Esophagus squamous epithelium (tissue), 5 donors: Measurements from ENCODE around the gene MICAL3. TPM values are rescaled to one million over a fixed set of nuclear protein-coding genes. Genes with fewer than 3 reads are reported as not detected.

ENCODE experiments used
- DNase-seq: peaks from one replicate; lab custom pipeline; 2025; lab: John Stamatoyannopoulos, UW
- H3K27ac ChIP-seq, 4 donors: fragments of 200-600 bp; sonication (generic); one replicate each; pipeline ENCODE4 v1.5.1; 2016 to 2019; ENCODE audit warnings: mild to moderate bottlenecking in 1 of 4
- H3K27me3 ChIP-seq, 4 donors: fragments of 200-600 bp; sonication (generic); 1 replicate in 3 of 4; 2 replicates in 1 of 4; pipeline versions ENCODE4 v1.5.1 to v1.6.0; 2017 to 2021; ENCODE audit warnings: antibody characterized with exemption in 1 of 4
- H3K36me3 ChIP-seq, 3 donors: fragments of 200-600 bp; sonication (generic); one replicate each; pipeline ENCODE4 v1.5.1; 2016 to 2019
- H3K4me1 ChIP-seq, 3 donors: fragments of 200-600 bp; sonication (generic); one replicate each; pipeline ENCODE4 v1.5.1; 2017 to 2019
- H3K4me3 ChIP-seq, 4 donors: fragments of 200-600 bp; sonication (generic); 1 replicate in 3 of 4; 2 replicates in 1 of 4; pipeline ENCODE4 v1.5.1; 2016 to 2019; ENCODE audit warnings: mild to moderate bottlenecking in 2 of 4, moderate library complexity in 1 of 4
- H3K9me3 ChIP-seq, 3 donors: fragments of 200-600 bp; sonication (generic); one replicate each; pipeline ENCODE4 v1.5.1; 2016 to 2019
- CTCF ChIP-seq, 6 experiments: fragments of 450-650 bp in 4 of 6; fragments of 200-600 bp in 2 of 6; sonication (generic) in 2 of 6; IDR thresholded peaks; one replicate each; pipeline ENCODE4 v1.5.1; 2016 to 2019; ENCODE audit warnings: antibody characterized with exemption in 6 of 6, mild to moderate bottlenecking in 4 of 6, moderate library complexity in 4 of 6
- POLR2A ChIP-seq, 4 donors: fragments of 450-650 bp; IDR thresholded peaks; one replicate each; pipeline ENCODE4 v1.6.1; 2017; ENCODE audit warnings: antibody characterized with exemption in 4 of 4, mild to moderate bottlenecking in 4 of 4, moderate library complexity in 3 of 4
- WGBS, 2 donors: methylation state at CpG; one replicate each; pipeline ENCODE4 v1.1.5; 2018; 5-methylcytosine and 5-hydroxymethylcytosine counted together
- intact Hi-C: fragments of 100-400 bp; cut with DNase I; formaldehyde crosslinking; loops from one replicate; pipeline ENCODE4 v1.15.0; 2022
- total RNA-seq, 4 donors: library from RNA; depleted of rRNA; stranded (reverse); fragments of >200 nt; gene quantifications; one replicate each; pipeline ENCODE4 v1.1.0, GENCODE V29; 2016
- donor health status: DM: yes; HTN: yes; CAD: no.

Gene MICAL3
- total RNA-seq, 4 donors from 2014 or later = 11.2 to 30.9 (median 15.9) TPM

DNA sequence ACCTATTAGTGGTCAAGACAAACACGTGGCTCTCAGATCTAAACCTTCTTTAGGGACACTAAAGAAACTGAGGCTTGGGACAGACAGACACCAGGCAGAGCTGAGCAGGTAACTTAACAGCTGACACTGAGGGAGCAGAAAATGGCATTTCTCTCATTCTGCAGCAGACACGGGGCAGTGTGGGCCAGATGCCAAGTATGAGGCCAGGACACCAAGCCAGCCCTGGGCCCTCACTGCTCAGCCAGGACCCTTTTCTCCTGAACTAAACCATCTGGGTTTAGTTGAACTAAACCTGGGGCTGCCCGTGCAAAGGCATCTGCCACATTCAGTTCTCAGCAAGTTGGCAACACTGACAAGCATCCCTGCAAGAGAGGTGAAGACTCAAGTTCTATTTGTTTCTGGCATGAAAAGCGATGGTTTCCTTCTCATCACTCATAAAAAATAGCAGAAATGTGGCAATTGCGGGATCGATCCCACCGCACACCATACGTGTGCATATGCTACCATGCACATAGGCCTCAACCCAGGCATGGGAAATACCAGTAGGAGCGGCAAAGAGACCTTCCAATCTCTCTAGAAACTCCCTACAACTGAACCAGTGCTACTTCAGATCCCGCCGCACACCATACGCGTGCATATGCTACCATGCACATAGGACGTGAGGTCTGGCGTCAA is 150.0 kb downstream of the MICAL3 start:
- Histone ChIP-seq H3K4me1 (peaks cover 0 to 21% (median 6%) of the 10 kb centered on the region in 3 donors), H3K36me3 (peaks cover 6 to 84% (median 12%) of the 10 kb centered on the region in 3 donors), H3K27me3 (no peaks in the 10 kb centered on the region), H3K4me3 (no peak overlapping the region), H3K27ac (no peak overlapping the region), H3K9me3 (no peaks in the 10 kb centered on the region)
- no peak for TF ChIP-seq POLR2A (IDR thresholded peaks at IDR 0.05)
- TF ChIP-seq CTCF (IDR thresholded peaks at IDR 0.05) = no peak
- no peak for DNase-seq
- intact Hi-C loops = loop anchor here (10.0 kb wide), 1 partner anchor 60 kb away; no protein-coding TSS in a partner anchor
- 95% methylated on average over 14 of the region's 15 CpGs for WGBS, 2 donors

DNA sequence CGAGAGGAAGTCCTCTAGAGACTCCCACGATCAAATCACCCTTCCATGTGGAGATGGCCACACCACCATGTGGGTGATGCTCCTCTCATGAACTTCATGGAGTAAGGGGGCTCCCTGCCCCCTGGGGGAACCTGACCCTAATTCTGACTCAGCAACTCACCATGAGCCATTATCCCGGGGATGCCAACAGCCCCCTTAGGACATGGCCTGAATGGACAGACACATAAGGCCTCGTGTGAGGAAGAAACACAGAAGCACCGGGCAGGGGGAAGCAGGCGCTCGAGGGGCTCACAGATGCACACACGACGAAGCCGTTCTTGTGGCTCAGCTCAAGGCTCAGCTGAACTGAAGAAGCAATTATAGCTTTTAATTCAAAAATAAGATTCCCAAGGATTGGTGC is 150.6 kb downstream of the MICAL3 start:
- peaks cover 6 to 84% (median 17%) of the 10 kb centered on the region in 3 donors for H3K36me3 ChIP-seq
- no peak for DNase-seq
- peaks cover 0 to 23% (median 6%) of the 10 kb centered on the region in 3 donors for H3K4me1 ChIP-seq
- 80 to 92% methylated on average over 7 to 8 of the region's 10 CpGs for WGBS, 2 donors
- H3K27ac ChIP-seq = no peak overlapping the region
- no peaks in the 10 kb centered on the region for H3K9me3 ChIP-seq
- intact Hi-C loops = loop anchor here (10.0 kb wide), 1 partner anchor 59 kb away; no protein-coding TSS in a partner anchor
- H3K4me3 ChIP-seq = no peak overlapping the region
- no peaks in the 10 kb centered on the region for H3K27me3 ChIP-seq
- no peak for TF ChIP-seq POLR2A (IDR thresholded peaks at IDR 0.05)
- no peak for TF ChIP-seq CTCF (IDR thresholded peaks at IDR 0.05)

- no peaks in the 10 kb centered on the region for H3K9me3 ChIP-seq
- no peak overlapping the region for H3K27ac ChIP-seq
- WGBS, 2 donors = 88 to 91% methylated on average over 9 to 11 of the region's 14 CpGs
- DNase-seq = no peak
- H3K27me3 ChIP-seq = no peaks in the 10 kb centered on the region
- TF ChIP-seq POLR2A (IDR thresholded peaks at IDR 0.05) = no peak
- no peak for TF ChIP-seq CTCF (IDR thresholded peaks at IDR 0.05)
- intact Hi-C loops = loop anchor here (10.0 kb wide), 1 partner anchor 58 kb away; no protein-coding TSS in a partner anchor
- peaks cover 6 to 84% (median 18%) of the 10 kb centered on the region in 3 donors for H3K36me3 ChIP-seq
- peaks cover 0 to 23% (median 6%) of the 10 kb centered on the region in 3 donors for H3K4me1 ChIP-seq
- no peak overlapping the region for H3K4me3 ChIP-seq
These were observed 151.2 kb downstream of the MICAL3 start for GRCh38 chr22:17873116-17873515.

DNA sequence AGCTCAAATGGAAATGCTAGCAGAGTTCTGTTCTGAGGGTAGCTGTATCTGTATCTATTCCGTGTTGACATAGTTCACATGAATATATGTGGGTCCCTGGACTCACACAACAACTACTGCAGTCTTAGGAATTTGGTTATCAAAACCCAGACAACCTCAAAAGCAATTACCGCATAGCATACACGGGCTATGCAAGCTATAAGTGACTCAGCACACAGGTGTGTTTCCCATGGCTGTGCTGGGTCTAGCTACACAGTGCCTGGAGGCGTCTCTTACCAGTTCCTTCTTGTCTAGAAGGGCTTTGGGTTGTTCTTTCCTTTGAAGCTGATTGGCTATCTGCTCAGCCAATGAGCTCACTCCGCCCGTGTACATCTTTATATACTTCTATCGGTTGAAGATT is 151.9 kb downstream of the MICAL3 start:
- peak overlapping the region; percentile 57 to 63 (median 62) for H3K27ac ChIP-seq
- H3K36me3 ChIP-seq = peaks cover 6 to 86% (median 18%) of the 10 kb centered on the region in 3 donors
- H3K9me3 ChIP-seq = no peaks in the 10 kb centered on the region
- DNase-seq = no peak
- WGBS, 2 donors = 46 to 51% methylated on average over 5 to 7 of the region's 7 CpGs
- intact Hi-C loops = loop anchor here (10.0 kb wide), 1 partner anchor 58 kb away; no protein-coding TSS in a partner anchor
- peaks cover 0 to 25% (median 6%) of the 10 kb centered on the region in 3 donors for H3K4me1 ChIP-seq
- TF ChIP-seq CTCF (IDR thresholded peaks at IDR 0.05) (no peak), POLR2A (IDR thresholded peaks at IDR 0.05) (no peak)
- no peaks in the 10 kb centered on the region for H3K27me3 ChIP-seq
- no peak overlapping the region for H3K4me3 ChIP-seq
